SK-N-SH treated with all-trans-retinoic acid at 6 μM for 48 hours (cell line): ENCODE results near the gene PTDSS2.

Source experiments
- ATAC-seq: fragments of 200-7000 bp; cut with Tn5 transposase; 3 replicates; pipeline ENCODE4 v1.9.1; 2020; ENCODE audit warnings: mild to moderate bottlenecking, moderate library complexity
- ARNTL ChIP-seq: fragments of 450-650 bp; formaldehyde crosslinking; IDR thresholded peaks from 2 replicates; pipeline ENCODE4 v1.5.0; 2020; ENCODE audit warnings: low read depth, mild to moderate bottlenecking, moderate library complexity, borderline replicate concordance
- CREB5 ChIP-seq: fragments of 250-450 bp; sonication (Bioruptor Pico); IDR thresholded peaks from 2 replicates; pipeline ENCODE4 v1.5.1; 2020; ENCODE audit warnings: low read depth, mild to moderate bottlenecking, moderate library complexity
- CSDC2 ChIP-seq: fragments of 250-450 bp; sonication (Bioruptor Pico); IDR thresholded peaks from 2 replicates; pipeline ENCODE4 v1.5.0; 2020; ENCODE audit warnings: mild to moderate bottlenecking, moderate library complexity
- CSRNP3 ChIP-seq: fragments of 250-450 bp; sonication (Bioruptor Pico); IDR thresholded peaks from 2 replicates; pipeline ENCODE4 v1.5.1; 2021; ENCODE audit warnings: mild to moderate bottlenecking, moderate library complexity
- ESRRG ChIP-seq: fragments of 250-450 bp; sonication (Bioruptor Pico); IDR thresholded peaks from 2 replicates; pipeline ENCODE4 v1.6.1; 2021; ENCODE audit warnings: mild to moderate bottlenecking
- GLIS3 ChIP-seq: fragments of 250-450 bp; sonication (Bioruptor Pico); IDR thresholded peaks from 2 replicates; pipeline ENCODE4 v1.5.0; 2020; ENCODE audit warnings: mild to moderate bottlenecking, moderate library complexity
- ISL1 ChIP-seq: fragments of 250-450 bp; sonication (Bioruptor Pico); IDR thresholded peaks from 2 replicates; pipeline ENCODE4 v2.1.2; 2022; ENCODE audit warnings: mild to moderate bottlenecking, moderate library complexity
- OSR1 ChIP-seq: fragments of 250-450 bp; sonication (Bioruptor Pico); IDR thresholded peaks from 2 replicates; pipeline ENCODE4 v1.8.0; 2022; ENCODE audit warnings: moderate library complexity, mild to moderate bottlenecking, inconsistent platforms
- POU6F1 ChIP-seq: fragments of 250-450 bp; sonication (Bioruptor Pico); IDR thresholded peaks from 2 replicates; pipeline ENCODE4 v1.8.0; 2021; ENCODE audit warnings: low read depth, mild to moderate bottlenecking, moderate library complexity, borderline replicate concordance
- PPARA ChIP-seq: fragments of 250-450 bp; sonication (Bioruptor Pico); IDR thresholded peaks from 2 replicates; pipeline ENCODE4 v1.5.0; 2020; ENCODE audit warnings: mild to moderate bottlenecking, borderline replicate concordance
- RARB ChIP-seq: fragments of 250-450 bp; sonication (Bioruptor Pico); IDR thresholded peaks from 2 replicates; pipeline ENCODE4 v1.8.0; 2021; ENCODE audit warnings: mild to moderate bottlenecking, moderate library complexity
- SNAI2 ChIP-seq: fragments of 250-450 bp; sonication (Bioruptor Pico); IDR thresholded peaks from 2 replicates; pipeline ENCODE4 v1.5.0; 2020; ENCODE audit warnings: mild to moderate bottlenecking, moderate library complexity
- TCF4 ChIP-seq: fragments of 250-450 bp; sonication (Bioruptor Pico); IDR thresholded peaks from 2 replicates; pipeline ENCODE4 v1.8.0; 2021; ENCODE audit warnings: mild to moderate bottlenecking, moderate library complexity, borderline replicate concordance
- TOX ChIP-seq: fragments of 250-450 bp; sonication (Bioruptor Pico); IDR thresholded peaks from 2 replicates; pipeline ENCODE4 v1.8.0; 2021; ENCODE audit warnings: mild to moderate bottlenecking, moderate library complexity, borderline replicate concordance
- TSHZ2 ChIP-seq: fragments of 250-450 bp; sonication (Bioruptor Pico); IDR thresholded peaks from 2 replicates; pipeline ENCODE4 v1.5.0; 2020; ENCODE audit warnings: mild to moderate bottlenecking, moderate library complexity
- ZC3H10 ChIP-seq: fragments of 250-450 bp; sonication (Bioruptor Pico); IDR thresholded peaks from 2 replicates; pipeline ENCODE4 v1.5.1; 2021; ENCODE audit warnings: mild to moderate bottlenecking, moderate library complexity
- ZFP3 ChIP-seq: fragments of 250-450 bp; sonication (Bioruptor Pico); IDR thresholded peaks from 2 replicates; pipeline ENCODE4 v1.5.0; 2020; ENCODE audit warnings: mild to moderate bottlenecking, moderate library complexity
- ZFP30 ChIP-seq: fragments of 450-650 bp; formaldehyde crosslinking; IDR thresholded peaks from 2 replicates; pipeline ENCODE4 v1.5.0; 2022; ENCODE audit warnings: mild to moderate bottlenecking, moderate library complexity
- ZNF565 ChIP-seq: fragments of 450-650 bp; formaldehyde crosslinking; conservative IDR thresholded peaks from 2 replicates; pipeline ENCODE4 v1.5.0; 2020; ENCODE audit warnings: low read depth, mild to moderate bottlenecking, moderate library complexity
- ZNF70 ChIP-seq: fragments of 450-650 bp; formaldehyde crosslinking; IDR thresholded peaks from 2 replicates; pipeline ENCODE4 v1.5.0; 2020; ENCODE audit warnings: mild to moderate bottlenecking, moderate library complexity
- ZNF8 ChIP-seq: fragments of 450-650 bp; formaldehyde crosslinking; IDR thresholded peaks from 2 replicates; pipeline ENCODE4 v1.5.0; 2020; ENCODE audit warnings: mild to moderate bottlenecking, moderate library complexity

The PTDSS2 gene

GRCh38 chr11:404551-405264 is 45.4 kb upstream of the PTDSS2 start:
- TF ChIP-seq GLIS3 (CRISPR knock-in tag), result no peak
- TF ChIP-seq CREB5 (CRISPR knock-in tag), result no peak
- TF ChIP-seq ZFP3 (CRISPR knock-in tag), result no peak
- no peak for TF ChIP-seq ZNF70
- no peak for TF ChIP-seq ZC3H10 (CRISPR knock-in tag)
- TF ChIP-seq TSHZ2 (CRISPR knock-in tag), result no peak
- TF ChIP-seq ZFP30 (CRISPR knock-in tag), result no peak
- TF ChIP-seq ISL1, result no peak
- TF ChIP-seq TOX (CRISPR knock-in tag), result no peak
- TF ChIP-seq POU6F1 (CRISPR knock-in tag), result no peak
- no peak for TF ChIP-seq OSR1 (CRISPR knock-in tag)
- no peak for TF ChIP-seq SNAI2 (CRISPR knock-in tag)
- TF ChIP-seq ESRRG (CRISPR knock-in tag), result no peak
- no peak for TF ChIP-seq CSRNP3 (CRISPR knock-in tag)
- no peak for TF ChIP-seq ZNF565 (CRISPR knock-in tag)
- ATAC-seq, result no peak

GRCh38 chr11:405323-405953 is 44.6 kb upstream of the PTDSS2 start:
- TF ChIP-seq SNAI2 (CRISPR knock-in tag) (no peak), ISL1 (no peak), RARB (CRISPR knock-in tag) (no peak), ZNF8 (CRISPR knock-in tag) (no peak), ZC3H10 (CRISPR knock-in tag) (no peak), CSRNP3 (CRISPR knock-in tag) (no peak), PPARA (CRISPR knock-in tag) (no peak), TCF4 (no peak), GLIS3 (CRISPR knock-in tag) (no peak), ARNTL (no peak), CSDC2 (CRISPR knock-in tag) (no peak), CREB5 (CRISPR knock-in tag) (no peak), TOX (CRISPR knock-in tag) (no peak), ZFP3 (CRISPR knock-in tag) (no peak), ZFP30 (CRISPR knock-in tag) (no peak), TSHZ2 (CRISPR knock-in tag) (no peak), POU6F1 (CRISPR knock-in tag) (no peak), ESRRG (CRISPR knock-in tag) (no peak)
- TF ChIP-seq, all 23 proteins: peak for 0
- no peak for ATAC-seq
